Calu3 (cell line): ENCODE data around the gene NFX1. TPM values are rescaled to one million over a fixed set of nuclear protein-coding genes. Genes with fewer than 3 reads are reported as not detected.
A peak's percentile ranks its signal among the peaks of the same experiment; 100 is the strongest.

Source experiments
- BruUV-seq: library from RNA; stranded (reverse); fragments of 400-500 nt; replicated peaks from 2 replicates; lab custom pipeline; 2021; lab: Mats Ljungman, UMichigan
- CTCF ChIA-PET: fragments of 300-600 bp; sonication (Branson Sonifier 250); formaldehyde crosslinking; loops from one replicate; lab custom pipeline; 2022; ENCODE audit warnings: antibody characterized with exemption; lab: Charles Lee
- DNase-seq: peaks from one replicate; pipeline ENCODE4 v3.0.0; 2022
- H3K27ac Mint-ChIP-seq: one replicate; pipeline ENCODE4 v1.8.0; 2022; ENCODE audit warnings: mixed read lengths; ENCODE audit not compliant: unreplicated experiment
- H3K27me3 Mint-ChIP-seq: one replicate; pipeline ENCODE4 v1.8.0; 2022; ENCODE audit warnings: mixed read lengths; ENCODE audit not compliant: unreplicated experiment
- H3K36me3 Mint-ChIP-seq: one replicate; pipeline ENCODE4 v1.8.0; 2022; ENCODE audit warnings: mild to moderate bottlenecking, moderate library complexity, mixed read lengths; ENCODE audit not compliant: insufficient read depth, unreplicated experiment
- H3K4me1 Mint-ChIP-seq: one replicate; pipeline ENCODE4 v1.8.0; 2022; ENCODE audit warnings: mild to moderate bottlenecking, low read depth, mixed read lengths; ENCODE audit not compliant: unreplicated experiment
- H3K4me3 Mint-ChIP-seq: one replicate; pipeline ENCODE4 v1.8.0; 2022; ENCODE audit warnings: mild to moderate bottlenecking, low read depth, moderate library complexity, mixed read lengths; ENCODE audit not compliant: unreplicated experiment
- H3K9me3 Mint-ChIP-seq: one replicate; pipeline ENCODE4 v1.8.0; 2022; ENCODE audit warnings: low read depth, mixed read lengths; ENCODE audit not compliant: unreplicated experiment
- intact Hi-C: fragments of 100-400 bp; cut with micrococcal nuclease; formaldehyde crosslinking; loops from one replicate; pipeline ENCODE4 v1.10.0; 2022; ENCODE audit not compliant: unreplicated experiment
- total RNA-seq: library from RNA; stranded (reverse); gene quantifications from 2 replicates; pipeline ENCODE4 v1.2.3, GENCODE V29; 2022
- TF ChIP-seq, protein P1 (sequence below): fragments of 200-600 bp; IDR thresholded peaks from one replicate; pipeline ENCODE4 v1.8.0; 2022; ENCODE audit warnings: antibody characterized with exemption; ENCODE audit not compliant: unreplicated experiment

The NFX1 gene
- total RNA-seq, 1 experiment from 2014 or later, result 27.3 TPM

DNA sequence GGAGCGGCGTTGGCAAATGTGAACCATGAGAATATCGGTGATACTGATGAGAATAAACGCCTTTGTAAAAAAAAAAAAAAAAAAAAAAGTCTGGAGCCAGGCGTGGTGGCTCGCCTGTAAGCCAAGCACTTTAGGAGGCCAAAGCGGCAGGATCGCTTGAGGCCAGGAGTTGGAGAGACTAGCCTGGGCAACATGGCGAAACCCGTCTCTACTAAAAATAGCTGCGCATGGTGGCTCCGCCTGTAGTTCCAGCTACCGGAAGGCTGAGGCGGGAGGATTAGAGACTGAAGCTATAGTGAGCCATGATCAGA, 425 bp upstream of the NFX1 start:
- Mint-ChIP-seq H3K9me3 (no peaks in the 10 kb centered on the region), H3K36me3 (peaks cover 32% of the 10 kb centered on the region), H3K4me1 (peaks cover 14% of the 10 kb centered on the region), H3K4me3 (peak overlapping the region; percentile 98), H3K27me3 (no peaks in the 10 kb centered on the region), H3K27ac (peak overlapping the region; percentile 100)
- TF ChIP-seq, protein P1, sequence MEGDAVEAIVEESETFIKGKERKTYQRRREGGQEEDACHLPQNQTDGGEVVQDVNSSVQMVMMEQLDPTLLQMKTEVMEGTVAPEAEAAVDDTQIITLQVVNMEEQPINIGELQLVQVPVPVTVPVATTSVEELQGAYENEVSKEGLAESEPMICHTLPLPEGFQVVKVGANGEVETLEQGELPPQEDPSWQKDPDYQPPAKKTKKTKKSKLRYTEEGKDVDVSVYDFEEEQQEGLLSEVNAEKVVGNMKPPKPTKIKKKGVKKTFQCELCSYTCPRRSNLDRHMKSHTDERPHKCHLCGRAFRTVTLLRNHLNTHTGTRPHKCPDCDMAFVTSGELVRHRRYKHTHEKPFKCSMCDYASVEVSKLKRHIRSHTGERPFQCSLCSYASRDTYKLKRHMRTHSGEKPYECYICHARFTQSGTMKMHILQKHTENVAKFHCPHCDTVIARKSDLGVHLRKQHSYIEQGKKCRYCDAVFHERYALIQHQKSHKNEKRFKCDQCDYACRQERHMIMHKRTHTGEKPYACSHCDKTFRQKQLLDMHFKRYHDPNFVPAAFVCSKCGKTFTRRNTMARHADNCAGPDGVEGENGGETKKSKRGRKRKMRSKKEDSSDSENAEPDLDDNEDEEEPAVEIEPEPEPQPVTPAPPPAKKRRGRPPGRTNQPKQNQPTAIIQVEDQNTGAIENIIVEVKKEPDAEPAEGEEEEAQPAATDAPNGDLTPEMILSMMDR, result no peak
- CTCF ChIA-PET, result interaction anchor here (0.6 to 1.3 kb wide), 3 partner anchors 163 to 490 kb away, joined by 3 to 4 read pairs (median 3); no protein-coding TSS in a partner anchor
- no peak for DNase-seq
- intact Hi-C loops, result loop anchor here (5.0 kb wide), 2 partner anchors 63 to 182 kb away; partner anchors contain the start of gene NOL6
- BruUV-seq, result TSS peak; percentile 94

DNA sequence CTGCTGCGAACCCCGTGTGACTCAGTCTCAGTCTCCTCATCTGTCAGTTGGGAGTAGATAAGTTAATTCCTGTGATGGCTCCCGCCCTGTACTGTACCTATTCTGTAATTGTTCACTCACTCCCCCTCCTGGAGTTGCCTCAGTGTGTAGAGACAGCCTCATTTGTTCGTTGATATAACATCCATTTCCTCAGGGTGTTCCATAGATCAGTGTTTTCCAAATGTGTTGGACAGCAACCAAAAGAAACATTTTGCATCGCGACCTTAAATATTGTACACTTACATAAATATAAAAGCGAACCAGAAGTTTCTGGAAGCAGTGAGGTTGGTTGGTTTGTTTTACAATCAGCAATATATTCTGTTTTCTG, 698 bp downstream of the NFX1 start:
- Mint-ChIP-seq H3K36me3 (peaks cover 37% of the 10 kb centered on the region), H3K4me3 (peak overlapping the region; percentile 98), H3K27me3 (no peaks in the 10 kb centered on the region), H3K27ac (peak overlapping the region; percentile 100), H3K4me1 (peaks cover 16% of the 10 kb centered on the region), H3K9me3 (no peaks in the 10 kb centered on the region)
- TF ChIP-seq, protein P1, result no peak
- BruUV-seq, result no TSS peak
- CTCF ChIA-PET, result no interaction called here
- DNase-seq, result no peak
- intact Hi-C loops, result loop anchor here (5.0 kb wide), 1 partner anchor 64 kb away; no protein-coding TSS in a partner anchor

DNA sequence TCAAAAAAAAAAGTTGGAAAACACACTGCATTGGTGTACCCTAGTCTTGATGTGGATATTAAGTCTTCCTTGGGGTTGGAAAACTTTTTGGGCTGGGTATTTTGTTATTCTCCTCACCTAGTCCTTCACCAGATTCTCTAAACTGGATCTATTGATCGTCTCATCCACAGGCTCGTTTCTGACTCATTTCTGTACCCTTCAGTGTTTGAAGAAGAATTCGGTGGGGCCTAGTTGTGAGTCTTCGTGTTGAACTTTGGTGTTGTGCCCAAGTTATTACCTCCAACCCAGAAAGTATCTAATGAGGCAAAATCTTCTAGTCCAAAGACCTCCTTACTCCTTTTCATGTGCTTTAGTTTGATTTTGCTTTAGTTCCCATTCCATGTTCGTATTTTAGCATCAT, 1.6 kb downstream of the NFX1 start:
- Mint-ChIP-seq H3K4me1 (peaks cover 25% of the 10 kb centered on the region), H3K4me3 (peak overlapping the region; percentile 38), H3K27me3 (no peaks in the 10 kb centered on the region), H3K9me3 (no peaks in the 10 kb centered on the region), H3K27ac (peak overlapping the region; percentile 54), H3K36me3 (peaks cover 46% of the 10 kb centered on the region)
- intact Hi-C loops, result loop anchor here (5.0 kb wide), 1 partner anchor 65 kb away; no protein-coding TSS in a partner anchor
- no TSS peak for BruUV-seq
- DNase-seq, result no peak
- TF ChIP-seq, protein P1, result no peak
- CTCF ChIA-PET, result no interaction called here

DNA sequence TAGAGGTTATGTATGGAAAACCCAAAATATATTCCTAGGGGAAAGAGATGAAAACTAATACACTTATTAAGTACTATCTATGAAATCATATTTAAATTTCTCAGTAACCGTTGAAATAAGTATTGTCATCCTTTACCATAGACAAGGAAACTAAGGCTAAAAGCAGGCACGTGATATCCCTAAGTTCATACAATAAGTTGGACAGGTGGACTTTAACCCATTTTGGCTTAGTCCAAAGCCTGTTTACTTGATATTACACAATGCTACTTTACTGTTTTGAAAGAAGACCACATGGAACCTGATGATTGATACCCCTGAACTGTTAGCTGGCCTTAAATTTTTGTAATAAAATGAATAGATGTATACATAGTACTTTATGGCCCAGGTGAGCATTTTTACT, 3.5 kb downstream of the NFX1 start:
- Mint-ChIP-seq H3K27ac (no peak overlapping the region), H3K36me3 (peaks cover 65% of the 10 kb centered on the region), H3K27me3 (no peaks in the 10 kb centered on the region), H3K4me3 (no peak overlapping the region), H3K4me1 (peaks cover 41% of the 10 kb centered on the region), H3K9me3 (no peaks in the 10 kb centered on the region)
- intact Hi-C loops, result loop anchor here (5.0 kb wide), 1 partner anchor 66 kb away; no protein-coding TSS in a partner anchor
- CTCF ChIA-PET, result no interaction called here
- BruUV-seq, result no TSS peak
- no peak for DNase-seq
- TF ChIP-seq, protein P1, result no peak
